LHCN-M2 (cell line): ENCODE measurements around the gene NXN. TPM values are rescaled to one million over a fixed set of nuclear protein-coding genes. Genes with fewer than 3 reads are reported as not detected.
"Not testable (repeated sequence)": the region's sequence is repeated elsewhere in the genome, so short reads cannot be mapped to it uniquely, and the experiment has no call there.

Experiments
- DNase-seq: peaks from one replicate; pipeline ENCODE4 v3.0.0-alpha.2; 2012; ENCODE audit warnings: low read depth
- total RNA-seq: library from RNA; depleted of rRNA; stranded (reverse); fragments of >200 nt; gene quantifications from 2 replicates; pipeline ENCODE4 v1.2.3, GENCODE V29; 2014

NXN gene
- total RNA-seq, 1 experiment from 2014 or later: 12.9 TPM

- no peak for DNase-seq
These were observed 58.4 kb downstream of the NXN start for GRCh38 chr17:921161-921560.

- no peak for DNase-seq
These were observed 59.4 kb downstream of the NXN start for GRCh38 chr17:920190-920589.

- no peak for DNase-seq
These were observed 61.4 kb downstream of the NXN start for GRCh38 chr17:917941-918740.

- no peak for DNase-seq
These were observed 62.2 kb downstream of the NXN start for GRCh38 chr17:917391-917811.

GRCh38 chr17:916315-916714 lies 63.3 kb downstream of the NXN start:
- no peak for DNase-seq

GRCh38 chr17:915538-916201 lies 63.9 kb downstream of the NXN start:
- DNase-seq: no peak

GRCh38 chr17:914561-914960 lies 65.0 kb downstream of the NXN start:
- DNase-seq: no peak

- no peak for DNase-seq
These were observed 66.4 kb downstream of the NXN start for GRCh38 chr17:913207-913606.

GRCh38 chr17:909642-910323 lies 69.8 kb downstream of the NXN start:
- DNase-seq: no peak

GRCh38 chr17:907725-908124 lies 71.9 kb downstream of the NXN start:
- DNase-seq: no peak

- DNase-seq: not testable (repeated sequence)
These were observed 73.9 kb downstream of the NXN start for GRCh38 chr17:905708-906107.

- peak; percentile 53 for DNase-seq
These were observed 75.7 kb downstream of the NXN start for GRCh38 chr17:903691-904481.

- DNase-seq: no peak
These were observed 77.1 kb downstream of the NXN start for GRCh38 chr17:902463-902862.

GRCh38 chr17:901964-902363 lies 77.6 kb downstream of the NXN start:
- no peak for DNase-seq

- DNase-seq: no peak
These were observed 78.2 kb downstream of the NXN start for GRCh38 chr17:901191-901950.

GRCh38 chr17:900336-900934 lies 79.1 kb downstream of the NXN start:
- DNase-seq: no peak

GRCh38 chr17:897970-898619 lies 81.5 kb downstream of the NXN start:
- no peak for DNase-seq

- DNase-seq: no peak
These were observed 82.5 kb downstream of the NXN start for GRCh38 chr17:896953-897661.

GRCh38 chr17:896454-896853 lies 83.1 kb downstream of the NXN start:
- DNase-seq: no peak
